SH-SY5Y (cell line): ENCODE data around the gene UGT1A7.
"Not testable (repeated sequence)": the region's sequence is repeated elsewhere in the genome, so short reads cannot be mapped to it uniquely, and the experiment has no call there.

Experiments
- GATA2 ChIP-seq: IDR thresholded peaks from 2 replicates; pipeline ENCODE4 v1.6.1; 2011; ENCODE audit warnings: mild to moderate bottlenecking, low read depth, low read length
- GATA3 ChIP-seq: IDR thresholded peaks from 2 replicates; pipeline ENCODE4 v1.6.1; 2011; ENCODE audit warnings: low read depth, mild to moderate bottlenecking, low read length, moderate library complexity

- TF ChIP-seq GATA3, GATA2: not testable (repeated sequence)
Observed at GRCh38 chr2:233636306-233636705, 45.4 kb upstream of the UGT1A7 start, which contains the start of gene UGT1A10.
